Stimulated activated CD4-positive, alpha-beta T cell treated with anti-CD3 and anti-CD28 coated beads, Interleukin-1b, Interleukin-23, amount 100 ng/mL, for 48 hours (primary cell): ENCODE data around the gene ZNF107.
"Not testable (repeated sequence)": the region's sequence is repeated elsewhere in the genome, so short reads cannot be mapped to it uniquely, and the experiment has no call there.

ENCODE experiments used
- DNase-seq: peaks from one replicate; pipeline ENCODE4 v3.0.0-alpha.2; 2020

ZNF107 gene

GRCh38 chr7:64651203-64651602, 14.7 kb upstream of the ZNF107 start:
- DNase-seq, result no peak

DNA sequence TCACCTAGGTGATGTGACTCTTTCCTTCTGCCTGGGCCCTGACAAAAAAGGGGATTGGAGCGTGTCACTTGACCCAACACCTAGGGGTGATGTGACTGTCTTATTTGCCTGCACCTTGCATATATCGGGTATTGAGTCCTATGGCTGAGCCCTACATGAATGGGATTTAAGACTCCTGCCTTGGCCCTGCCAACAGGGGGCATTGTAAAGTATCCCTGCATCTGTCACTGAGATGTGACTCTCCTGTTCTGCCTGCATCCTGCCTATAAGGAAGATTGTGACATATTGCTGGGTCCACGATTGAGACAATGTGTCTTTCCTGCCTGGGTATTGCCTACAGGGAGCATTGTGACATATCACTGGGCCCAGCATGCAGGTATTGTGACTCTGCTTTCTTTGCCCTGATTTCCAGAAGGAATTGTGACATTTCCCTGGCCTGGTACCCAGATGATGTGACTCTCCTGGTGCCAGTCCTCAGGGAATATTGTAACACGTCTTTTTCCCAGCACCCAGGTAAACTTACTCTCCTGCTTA, 14.2 kb upstream of the ZNF107 start:
- DNase-seq, result no peak

DNA sequence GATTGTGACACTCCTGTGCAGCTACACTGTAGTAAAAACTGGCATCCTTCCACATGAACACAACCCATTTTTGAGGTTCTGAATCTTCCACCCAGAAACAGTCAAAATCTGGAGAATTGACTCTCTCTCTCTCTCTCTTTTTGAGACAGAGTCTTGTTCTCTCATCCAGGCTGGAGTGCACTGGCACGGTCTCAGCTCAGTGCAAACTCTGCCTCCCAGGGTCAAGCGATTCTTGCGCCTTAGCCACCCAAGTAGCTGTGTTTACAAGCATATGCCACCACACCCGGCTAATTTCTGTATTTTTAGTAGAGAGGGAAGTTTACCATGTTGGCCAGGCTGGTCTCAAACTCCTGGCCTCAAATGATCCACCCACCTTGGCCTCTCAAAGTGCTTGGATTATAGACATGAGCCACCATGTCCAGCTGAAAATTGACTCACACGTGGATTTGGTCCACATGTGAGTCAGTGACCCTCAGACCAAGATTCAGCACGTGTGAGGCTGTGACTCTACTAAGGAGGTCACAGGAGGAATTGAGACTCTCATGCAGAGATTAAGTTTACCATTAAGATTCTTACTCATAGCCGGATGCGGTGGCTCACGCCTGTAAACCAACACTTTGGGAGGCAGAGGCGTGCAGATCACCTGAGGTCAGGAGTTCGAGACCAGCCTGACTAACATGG, 12.1 kb upstream of the ZNF107 start:
- no peak for DNase-seq

GRCh38 chr7:64654796-64655548, 11.0 kb upstream of the ZNF107 start:
- no peak for DNase-seq

DNA sequence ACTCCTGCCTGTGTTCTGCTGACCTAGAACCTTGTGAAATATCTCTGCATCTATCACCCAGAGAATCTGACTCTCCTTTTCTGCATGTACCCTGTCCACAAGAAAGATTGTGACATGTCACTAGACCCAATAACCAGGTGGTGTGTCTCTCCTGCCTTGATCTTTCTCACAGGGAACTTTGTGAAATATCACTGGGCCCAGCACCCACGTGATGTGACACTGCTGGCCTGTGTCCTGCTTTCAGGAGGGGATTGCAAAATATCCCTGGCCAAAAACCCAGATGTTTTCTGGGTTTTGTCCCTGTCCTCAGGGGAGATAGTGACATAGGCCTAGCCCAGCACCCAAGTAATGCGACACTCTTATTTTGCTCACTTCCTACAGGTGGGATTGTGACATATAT, 10.1 kb upstream of the ZNF107 start:
- DNase-seq, result no peak

- no peak for DNase-seq
Observed at GRCh38 chr7:64656489-64656888, 9.4 kb upstream of the ZNF107 start.

GRCh38 chr7:64662091-64662490, 3.8 kb upstream of the ZNF107 start:
- DNase-seq, result not testable (repeated sequence)

GRCh38 chr7:64666663-64667050, 724 bp downstream of the ZNF107 start:
- DNase-seq, result no peak

DNA sequence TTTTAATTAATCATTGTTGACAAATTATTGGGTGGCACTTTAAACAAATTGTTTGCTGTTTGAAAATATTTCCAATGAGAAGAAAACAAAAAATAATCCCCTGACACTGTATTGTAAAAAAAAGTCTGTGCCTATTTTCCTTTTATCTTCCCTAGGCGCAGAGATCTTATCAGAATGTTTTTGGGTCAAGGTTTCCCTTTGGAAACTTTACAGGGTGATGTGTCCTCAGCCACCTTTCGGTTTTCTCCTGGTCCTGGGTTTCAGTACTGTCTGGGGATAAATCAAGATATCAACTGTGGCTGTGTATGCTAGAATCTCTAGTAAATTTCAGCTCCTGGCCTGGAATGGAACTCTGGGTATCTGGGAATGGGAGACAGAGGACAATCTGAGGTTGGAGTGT, 1.4 kb downstream of the ZNF107 start:
- DNase-seq, result no peak

GRCh38 chr7:64672414-64672813, 6.5 kb downstream of the ZNF107 start:
- no peak for DNase-seq

- DNase-seq, result no peak
Observed at GRCh38 chr7:64685091-64685490, 19.2 kb downstream of the ZNF107 start.

DNA sequence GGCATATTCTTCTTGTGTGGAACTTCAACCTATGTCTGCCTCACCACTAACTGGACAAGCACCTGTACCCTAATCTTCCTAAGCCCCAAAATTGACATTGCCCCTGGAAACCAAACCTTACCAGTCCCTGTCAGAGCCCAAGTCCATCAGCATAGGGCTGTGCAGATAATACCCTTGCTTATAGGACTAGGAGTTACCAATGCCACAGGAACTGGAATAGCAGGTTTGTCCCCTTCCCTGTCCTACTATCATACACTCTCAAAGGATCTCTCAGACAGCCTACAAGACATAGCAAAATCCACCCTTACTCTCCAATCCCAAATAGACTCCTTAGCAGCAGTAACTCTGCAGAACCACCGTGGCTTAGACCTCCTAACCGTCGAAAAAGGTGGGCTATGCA, 19.8 kb downstream of the ZNF107 start:
- no peak for DNase-seq

DNA sequence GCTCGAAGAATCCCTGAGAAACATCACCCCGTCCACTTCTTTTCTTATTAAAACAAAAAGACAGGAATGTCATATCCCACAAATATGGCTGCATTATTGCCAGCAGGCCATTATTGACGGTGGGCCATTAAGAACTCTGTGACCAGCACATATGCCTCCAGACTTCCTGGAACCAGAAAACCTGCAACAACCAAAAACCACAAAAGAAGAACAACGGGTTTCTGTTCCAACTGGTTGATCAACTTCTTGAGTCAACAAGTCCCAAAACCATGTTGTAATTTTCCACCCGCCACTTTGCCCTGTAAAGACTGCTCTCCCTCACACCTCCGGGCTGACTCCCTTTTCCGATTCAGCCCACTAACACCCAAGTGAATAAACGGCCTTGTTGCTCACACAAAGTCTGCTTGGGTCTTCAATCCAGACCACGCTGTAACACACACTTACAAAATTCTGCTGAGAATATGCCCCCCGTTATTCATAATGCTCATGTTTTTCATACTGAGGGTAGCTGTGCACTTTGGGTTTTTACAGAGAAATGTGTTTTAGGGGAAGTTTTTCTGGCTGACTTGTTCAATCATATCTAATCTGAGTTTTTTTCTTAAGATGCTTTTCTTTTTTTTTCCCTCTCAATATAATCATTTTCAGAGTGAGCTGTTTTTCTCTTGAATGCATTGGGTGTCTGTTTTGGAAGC, 20.7 kb downstream of the ZNF107 start:
- peak; percentile 54 for DNase-seq

GRCh38 chr7:64687249-64687648, 21.3 kb downstream of the ZNF107 start:
- no peak for DNase-seq

GRCh38 chr7:64688988-64689387, 23.1 kb downstream of the ZNF107 start:
- DNase-seq, result no peak

DNA sequence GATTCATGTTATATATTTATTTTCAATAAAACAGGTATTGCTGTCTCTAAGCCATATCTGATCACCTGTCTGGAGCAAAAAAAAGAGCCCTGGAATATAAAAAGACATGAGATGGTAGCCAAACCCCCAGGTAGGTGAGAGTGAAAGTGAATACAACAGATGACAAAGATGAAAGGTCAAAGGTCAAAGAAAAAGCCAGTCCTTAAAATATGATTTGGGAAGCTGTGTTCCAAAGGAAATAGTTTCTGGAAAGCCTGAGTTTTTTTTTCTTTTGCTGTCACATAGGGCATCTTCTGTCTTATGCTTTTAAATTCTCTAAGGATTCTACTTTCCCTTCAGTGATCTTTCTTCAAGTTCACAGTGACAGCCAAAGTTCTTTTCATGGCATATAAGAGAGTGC, 25.9 kb downstream of the ZNF107 start:
- DNase-seq, result no peak

DNA sequence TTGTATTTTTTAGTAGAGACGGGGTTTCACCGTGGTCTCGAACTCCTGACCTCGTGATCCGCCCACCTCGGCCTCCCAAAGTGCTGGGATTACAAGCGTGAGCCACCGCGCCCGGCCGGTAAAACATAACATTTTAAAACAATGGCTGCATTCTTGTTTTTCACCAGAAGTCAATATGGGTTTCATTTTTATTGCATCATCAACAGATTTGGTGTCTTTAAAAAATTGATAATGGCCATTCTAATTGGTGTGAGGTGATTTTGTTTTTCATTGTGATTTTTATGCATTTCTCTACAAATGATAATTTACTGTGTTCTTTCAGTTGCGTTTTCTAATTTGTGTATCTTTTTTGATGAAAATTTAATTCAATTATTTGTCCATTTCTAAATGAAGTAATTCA, 31.9 kb downstream of the ZNF107 start:
- not testable (repeated sequence) for DNase-seq

GRCh38 chr7:64706625-64707292, 40.8 kb downstream of the ZNF107 start:
- DNase-seq, result no peak

- not testable (repeated sequence) for DNase-seq
Observed at GRCh38 chr7:64717896-64718295, 52.0 kb downstream of the ZNF107 start.

GRCh38 chr7:64729089-64729848, 63.3 kb downstream of the ZNF107 start:
- no peak for DNase-seq

GRCh38 chr7:64733550-64734240, 67.8 kb downstream of the ZNF107 start:
- DNase-seq, result no peak

GRCh38 chr7:64736575-64736974, 70.6 kb downstream of the ZNF107 start:
- DNase-seq, result no peak
